Activated CD8-positive, alpha-beta T cell treated with anti-CD3 and anti-CD28 coated beads for 36 hours (primary cell): ENCODE measurements around the gene SH3YL1. TPM values are rescaled to one million over a fixed set of nuclear protein-coding genes. Genes with fewer than 3 reads are reported as not detected.

Experiments
- ATAC-seq: fragments of 200-7000 bp; cut with Tn5 transposase; one replicate; pipeline ENCODE4 v1.10.0; 2021; ENCODE audit warnings: mild to moderate bottlenecking, moderate library complexity
- CTCF ChIA-PET: fragments of 350-600 bp; sonication (Branson Sonifier 250); formaldehyde crosslinking; loops from one replicate; lab custom pipeline; 2021; ENCODE audit warnings: antibody characterized with exemption; lab: Charles Lee
- POLR2A ChIA-PET: fragments of 350-600 bp; sonication (Branson Sonifier 250); formaldehyde crosslinking; loops from one replicate; lab custom pipeline; 2021; ENCODE audit warnings: antibody characterized with exemption; lab: Charles Lee
- DNase-seq: peaks from one replicate; pipeline ENCODE4 v3.0.0-alpha.2; 2020
- H3K27ac Mint-ChIP-seq: one replicate; pipeline ENCODE4 v1.8.0; 2021; ENCODE audit warnings: mild to moderate bottlenecking, mixed read lengths
- H3K27me3 Mint-ChIP-seq: one replicate; pipeline ENCODE4 v1.8.0; 2021; ENCODE audit warnings: mixed read lengths
- H3K36me3 Mint-ChIP-seq: one replicate; pipeline ENCODE4 v1.8.0; 2021; ENCODE audit warnings: low read depth, mixed read lengths
- H3K4me1 Mint-ChIP-seq: one replicate; pipeline ENCODE4 v1.8.0; 2021; ENCODE audit warnings: low read depth, mixed read lengths
- H3K4me3 Mint-ChIP-seq: one replicate; pipeline ENCODE4 v1.8.0; 2021; ENCODE audit warnings: mild to moderate bottlenecking, moderate library complexity, mixed read lengths
- H3K9me3 Mint-ChIP-seq: one replicate; pipeline ENCODE4 v1.8.0; 2021; ENCODE audit warnings: mixed read lengths
- CTCF ChIP-seq: fragments of 200-600 bp; IDR thresholded peaks from one replicate; pipeline ENCODE4 v1.8.0; 2022; ENCODE audit warnings: antibody characterized with exemption, mild to moderate bottlenecking
- intact Hi-C: fragments of 100-400 bp; cut with micrococcal nuclease; formaldehyde crosslinking; loops from one replicate; pipeline ENCODE4 v1.10.0; 2022
- total RNA-seq, 2 experiments: library from RNA; stranded (reverse); gene quantifications; one replicate each; pipeline ENCODE4 v1.2.3, GENCODE V29; 2021

SH3YL1 gene
- total RNA-seq, 2 experiments from 2014 or later, result 18.5 to 19.9 TPM

- Mint-ChIP-seq H3K27me3 (no peaks in the 10 kb centered on the region), H3K9me3 (peaks cover 2% of the 10 kb centered on the region), H3K4me1 (peaks cover 9% of the 10 kb centered on the region), H3K4me3 (no peak overlapping the region), H3K27ac (no peak overlapping the region), H3K36me3 (peaks cover 28% of the 10 kb centered on the region)
- intact Hi-C loops, result no loop called here
- no peak for ATAC-seq
- POLR2A ChIA-PET, result interaction anchor here (1.5 kb wide), 1 partner anchor 25 kb away, joined by 3 read pairs; the partner anchor contains the start of gene SH3YL1
- CTCF ChIA-PET, result interaction anchor here (1.2 to 4.1 kb wide), 4 partner anchors 9 to 398 kb away, joined by 3 to 21 read pairs (median 4); no protein-coding TSS in a partner anchor
- DNase-seq, result no peak
- no peak for TF ChIP-seq CTCF
Measured at GRCh38 chr2:238431-238830, 25.4 kb downstream of the SH3YL1 start.

GRCh38 chr2:237878-238277 lies 26.0 kb downstream of the SH3YL1 start:
- no peaks in the 10 kb centered on the region for H3K27me3 Mint-ChIP-seq
- TF ChIP-seq CTCF, result no peak
- no peak for ATAC-seq
- H3K4me3 Mint-ChIP-seq, result no peak overlapping the region
- H3K9me3 Mint-ChIP-seq, result peaks cover 2% of the 10 kb centered on the region
- no peak overlapping the region for H3K27ac Mint-ChIP-seq
- POLR2A ChIA-PET, result interaction anchor here (1.5 kb wide), 1 partner anchor 25 kb away, joined by 3 read pairs; the partner anchor contains the start of gene SH3YL1
- intact Hi-C loops, result no loop called here
- no peak for DNase-seq
- CTCF ChIA-PET, result interaction anchor here (1.2 to 4.1 kb wide), 3 partner anchors 10 to 399 kb away, joined by 3 to 21 read pairs (median 3); no protein-coding TSS in a partner anchor
- peaks cover 26% of the 10 kb centered on the region for H3K36me3 Mint-ChIP-seq
- H3K4me1 Mint-ChIP-seq, result peaks cover 9% of the 10 kb centered on the region

- Mint-ChIP-seq H3K27me3 (no peaks in the 10 kb centered on the region), H3K4me1 (peaks cover 9% of the 10 kb centered on the region), H3K9me3 (peaks cover 2% of the 10 kb centered on the region), H3K36me3 (peaks cover 20% of the 10 kb centered on the region), H3K4me3 (no peak overlapping the region), H3K27ac (no peak overlapping the region)
- no peak for DNase-seq
- no peak for TF ChIP-seq CTCF
- intact Hi-C loops, result no loop called here
- ATAC-seq, result no peak
- ChIA-PET CTCF (interaction anchor here (1.5 to 4.1 kb wide), 3 partner anchors 8 to 53 kb away, joined by 3 to 21 read pairs (median 3); no protein-coding TSS in a partner anchor), POLR2A (interaction anchor here (1.5 kb wide), 1 partner anchor 26 kb away, joined by 3 read pairs; the partner anchor contains the start of gene SH3YL1)
Measured at GRCh38 chr2:236993-237539, 26.8 kb downstream of the SH3YL1 start.

GRCh38 chr2:234421-234820 lies 29.4 kb downstream of the SH3YL1 start:
- H3K9me3 Mint-ChIP-seq, result no peaks in the 10 kb centered on the region

More at GRCh38 chr2:234421-234820, 29.4 kb downstream of the SH3YL1 start:
- H3K27me3 Mint-ChIP-seq, result no peaks in the 10 kb centered on the region
- CTCF ChIA-PET, result interaction anchor here (1.1 to 1.7 kb wide), 3 partner anchors 11 to 24 kb away, joined by 3 to 5 read pairs (median 4); no protein-coding TSS in a partner anchor
- intact Hi-C loops, result no loop called here
- H3K4me1 Mint-ChIP-seq, result peaks cover 9% of the 10 kb centered on the region
- H3K4me3 Mint-ChIP-seq, result no peak overlapping the region
- H3K36me3 Mint-ChIP-seq, result peaks cover 15% of the 10 kb centered on the region
- DNase-seq (no peak), ATAC-seq (no peak)
- POLR2A ChIA-PET, result no interaction called here
- TF ChIP-seq CTCF, result no peak
- H3K27ac Mint-ChIP-seq, result no peak overlapping the region
